Hepatocyte (in vitro differentiated cells): ENCODE results near the gene ALG12. TPM values are rescaled to one million over a fixed set of nuclear protein-coding genes. Genes with fewer than 3 reads are reported as not detected.

Experiments used
- DNase-seq: peaks from one replicate; pipeline ENCODE4 v3.0.0-alpha.2; 2016; ENCODE audit warnings: low spot score
- H2AFZ ChIP-seq: fragments of 200-600 bp; sonication (generic); 2 replicates; pipeline ENCODE4 v1.6.0; 2016; ENCODE audit warnings: antibody characterized with exemption, mild to moderate bottlenecking
- H3K27ac ChIP-seq: fragments of 200-600 bp; sonication (generic); 2 replicates; pipeline ENCODE4 v1.5.1; 2016; ENCODE audit warnings: mild to moderate bottlenecking
- H3K27me3 ChIP-seq: fragments of 200-600 bp; sonication (generic); 2 replicates; pipeline ENCODE4 v1.6.1; 2016
- H3K36me3 ChIP-seq: fragments of 200-600 bp; sonication (generic); replicated peaks from 2 replicates; pipeline ENCODE4 v1.5.1; 2016; ENCODE audit warnings: low read depth; ENCODE audit not compliant: insufficient read depth
- H3K4me1 ChIP-seq: fragments of 200-600 bp; sonication (generic); 2 replicates; pipeline ENCODE4 v1.5.1; 2016; ENCODE audit warnings: mild to moderate bottlenecking, moderate library complexity; ENCODE audit not compliant: insufficient read depth
- H3K4me2 ChIP-seq: fragments of 200-600 bp; sonication (generic); 2 replicates; pipeline ENCODE4 v1.6.0; 2016
- H3K4me3 ChIP-seq: fragments of 200-600 bp; sonication (generic); 2 replicates; pipeline ENCODE4 v1.5.1; 2016; ENCODE audit warnings: mild to moderate bottlenecking
- H3K79me2 ChIP-seq: fragments of 200-600 bp; sonication (generic); 2 replicates; pipeline ENCODE4 v1.6.0; 2017; ENCODE audit warnings: mild to moderate bottlenecking
- H3K9me2 ChIP-seq: fragments of 200-600 bp; sonication (generic); replicated peaks from 2 replicates; pipeline ENCODE4 v1.6.0; 2017; ENCODE audit warnings: mild to moderate bottlenecking; ENCODE audit not compliant: insufficient read depth
- H3K9me3 ChIP-seq: fragments of 200-600 bp; sonication (generic); 2 replicates; pipeline ENCODE4 v1.5.1; 2016; ENCODE audit warnings: low read depth, mild to moderate bottlenecking
- H4K20me1 ChIP-seq: fragments of 200-600 bp; sonication (generic); 2 replicates; pipeline ENCODE4 v1.6.0; 2016; ENCODE audit warnings: mild to moderate bottlenecking; ENCODE audit not compliant: insufficient read depth, poor library complexity, severe bottlenecking
- CTCF ChIP-seq: fragments of 200-600 bp; sonication (generic); IDR thresholded peaks from 2 replicates; pipeline ENCODE4 v1.5.1; 2016; ENCODE audit warnings: antibody characterized with exemption, mild to moderate bottlenecking; ENCODE audit not compliant: poor library complexity
- EZH2 ChIP-seq: fragments of 200-600 bp; sonication (generic); IDR thresholded peaks from 2 replicates; pipeline ENCODE4 v1.6.1; 2016; ENCODE audit warnings: antibody characterized with exemption, mild to moderate bottlenecking, borderline replicate concordance
- EZH2phosphoT487 ChIP-seq: fragments of 200-600 bp; sonication (generic); IDR thresholded peaks from one replicate; pipeline ENCODE4 v1.6.1; 2018; ENCODE audit warnings: antibody characterized with exemption, mild to moderate bottlenecking, low read depth, moderate library complexity; ENCODE audit not compliant: unreplicated experiment, severe bottlenecking
- WGBS: methylation state at CpG from one replicate; pipeline ENCODE4 v1.1.6; 2016; ENCODE audit warnings: low lambda C conversion rate; ENCODE audit errors: missing lambda C conversion rate; 5-methylcytosine and 5-hydroxymethylcytosine counted together
- polyA plus RNA-seq: library from polyadenylated mRNA; unstranded; fragments of >200 nt; fragmentation: Nextera tagmentation; extraction: Ambion mirVana; gene quantifications from 2 replicates; pipeline ENCODE4 v1.2.1, GENCODE V29; 2016
- total RNA-seq: library from RNA; depleted of rRNA; stranded (reverse); fragments of >200 nt; gene quantifications from 2 replicates; pipeline ENCODE4 v1.2.3, GENCODE V29; 2014

ALG12 gene
- total and polyA plus RNA-seq, 2 experiments from 2014 or later: 30.8 to 69.6 TPM

GRCh38 chr22:49897015-49897684 is 21.1 kb downstream of the ALG12 start:
- H4K20me1 ChIP-seq: no peaks in the 10 kb centered on the region
- no peaks in the 10 kb centered on the region for H3K4me1 ChIP-seq
- no peaks in the 10 kb centered on the region for H3K36me3 ChIP-seq
- no peak overlapping the region for H2AFZ ChIP-seq
- no peaks in the 10 kb centered on the region for H3K79me2 ChIP-seq
- no peak overlapping the region for H3K4me2 ChIP-seq
- H3K9me2 ChIP-seq: no peaks in the 10 kb centered on the region
- no peak for DNase-seq
- H3K27ac ChIP-seq: no peak overlapping the region
- no peak overlapping the region for H3K4me3 ChIP-seq
- WGBS: 95% methylated on average over 8 of the region's 8 CpGs
- H3K9me3 ChIP-seq: no peaks in the 10 kb centered on the region
- no peaks in the 10 kb centered on the region for H3K27me3 ChIP-seq
- TF ChIP-seq EZH2: no peak
- TF ChIP-seq EZH2phosphoT487: no peak
- TF ChIP-seq CTCF: no peak

- H3K4me2 ChIP-seq: no peak overlapping the region
- no peak overlapping the region for H3K27ac ChIP-seq
- H3K79me2 ChIP-seq: peaks cover 2% of the 10 kb centered on the region
- no peaks in the 10 kb centered on the region for H3K4me1 ChIP-seq
- 100% methylated on average over 5 of the region's 5 CpGs for WGBS
- no peaks in the 10 kb centered on the region for H3K36me3 ChIP-seq
- no peaks in the 10 kb centered on the region for H3K9me2 ChIP-seq
- no peak for TF ChIP-seq EZH2phosphoT487
- TF ChIP-seq CTCF: no peak
- no peak overlapping the region for H2AFZ ChIP-seq
- no peak overlapping the region for H3K4me3 ChIP-seq
- H4K20me1 ChIP-seq: no peaks in the 10 kb centered on the region
- no peak for DNase-seq
- H3K27me3 ChIP-seq: no peaks in the 10 kb centered on the region
- H3K9me3 ChIP-seq: no peaks in the 10 kb centered on the region
Observed at GRCh38 chr22:49896201-49896600, 22.0 kb downstream of the ALG12 start.

GRCh38 chr22:49894322-49895054 is 23.8 kb downstream of the ALG12 start:
- Histone ChIP-seq H3K79me2 (peaks cover 17% of the 10 kb centered on the region), H3K4me1 (no peaks in the 10 kb centered on the region), H2AFZ (no peak overlapping the region), H3K9me2 (no peaks in the 10 kb centered on the region), H3K9me3 (no peaks in the 10 kb centered on the region), H3K27ac (no peak overlapping the region), H3K27me3 (no peaks in the 10 kb centered on the region), H3K4me3 (no peak overlapping the region), H4K20me1 (no peaks in the 10 kb centered on the region), H3K4me2 (no peak overlapping the region), H3K36me3 (no peaks in the 10 kb centered on the region)
- 94% methylated on average over 8 of the region's 8 CpGs for WGBS
- no peak for DNase-seq
- TF ChIP-seq CTCF: no peak
- no peak for TF ChIP-seq EZH2
- TF ChIP-seq EZH2phosphoT487: no peak
